Mucosa of rectum (tissue), 2 donors: ENCODE results near the gene ZNF569.
"Not testable (repeated sequence)": the region's sequence is repeated elsewhere in the genome, so short reads cannot be mapped to it uniquely, and the experiment has no call there.

Experiments
- H3K27ac ChIP-seq, 2 donors: one replicate each; pipeline ENCODE4 v1.7.0; 2013; ENCODE audit warnings: inconsistent platforms in 2 of 2, low read depth in 2 of 2, low read length in 2 of 2
- H3K27me3 ChIP-seq, 2 donors: one replicate each; pipeline ENCODE4 v1.7.0; 2013; ENCODE audit warnings: low read length in 2 of 2; ENCODE audit not compliant: control insufficient read depth in 2 of 2, insufficient read depth in 2 of 2
- H3K36me3 ChIP-seq, 2 donors: one replicate each; pipeline ENCODE4 v1.7.0; 2013; ENCODE audit warnings: low read length in 2 of 2; ENCODE audit not compliant: control insufficient read depth in 2 of 2, insufficient read depth in 2 of 2
- H3K4me1 ChIP-seq, 2 donors: one replicate each; pipeline ENCODE4 v1.7.0; 2013; ENCODE audit warnings: low read length in 2 of 2, mild to moderate bottlenecking in 1 of 2; ENCODE audit not compliant: control insufficient read depth in 2 of 2, insufficient read depth in 2 of 2
- H3K4me3 ChIP-seq, 2 donors: one replicate each; pipeline ENCODE4 v1.7.0; 2013; ENCODE audit warnings: low read length in 2 of 2
- H3K9ac ChIP-seq, 2 donors: one replicate each; pipeline ENCODE4 v1.7.0; 2013; ENCODE audit warnings: low read length in 2 of 2, low read depth in 1 of 2, mild to moderate bottlenecking in 1 of 2
- H3K9me3 ChIP-seq, 2 donors: one replicate each; pipeline ENCODE4 v1.7.0; 2013; ENCODE audit warnings: low read length in 2 of 2; ENCODE audit not compliant: control insufficient read depth in 2 of 2
- donor health status: healthy.
- donor health status: Normal muscosa, but diverticular disease.

ZNF569 gene

GRCh38 chr19:37472165-37472564, 4.9 kb upstream of the ZNF569 start:
- Histone ChIP-seq H3K4me3 (no peak overlapping the region), H3K9me3 (peaks cover 15 to 18% of the 10 kb centered on the region in 2 donors), H3K4me1 (peaks cover 10 to 17% of the 10 kb centered on the region in 2 donors), H3K27ac (no peak overlapping the region), H3K27me3 (no peaks in the 10 kb centered on the region), H3K9ac (no peak overlapping the region), H3K36me3 (peaks cover 17 to 20% of the 10 kb centered on the region in 2 donors)

DNA sequence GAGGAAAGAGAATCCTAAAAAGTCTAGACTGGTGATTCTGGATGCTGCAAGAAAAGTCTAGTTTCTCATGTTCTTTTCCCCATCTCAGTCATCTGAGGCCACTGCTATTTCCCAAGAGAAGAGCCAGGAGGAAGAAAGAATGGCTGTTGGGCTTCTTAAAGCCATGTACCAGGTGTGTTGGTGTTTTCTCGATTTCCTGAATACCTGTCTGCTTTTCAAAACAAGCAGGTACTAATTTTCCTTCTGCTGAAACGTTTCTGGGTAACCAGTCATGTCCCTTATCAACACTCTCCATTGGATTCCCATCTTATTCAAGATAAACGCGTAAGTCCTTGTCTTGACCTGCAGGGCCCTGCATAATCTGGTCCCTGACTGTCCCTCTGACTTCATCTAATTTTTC, 3.0 kb upstream of the ZNF569 start:
- Histone ChIP-seq H3K4me3 (peak overlapping the region in 1 of 2 donors; percentile 99), H3K9me3 (peaks cover 6 to 9% of the 10 kb centered on the region in 2 donors), H3K9ac (no peak overlapping the region), H3K36me3 (peaks cover 3 to 4% of the 10 kb centered on the region in 2 donors), H3K4me1 (peaks cover 13 to 19% of the 10 kb centered on the region in 2 donors), H3K27me3 (no peaks in the 10 kb centered on the region), H3K27ac (no peak overlapping the region)

DNA sequence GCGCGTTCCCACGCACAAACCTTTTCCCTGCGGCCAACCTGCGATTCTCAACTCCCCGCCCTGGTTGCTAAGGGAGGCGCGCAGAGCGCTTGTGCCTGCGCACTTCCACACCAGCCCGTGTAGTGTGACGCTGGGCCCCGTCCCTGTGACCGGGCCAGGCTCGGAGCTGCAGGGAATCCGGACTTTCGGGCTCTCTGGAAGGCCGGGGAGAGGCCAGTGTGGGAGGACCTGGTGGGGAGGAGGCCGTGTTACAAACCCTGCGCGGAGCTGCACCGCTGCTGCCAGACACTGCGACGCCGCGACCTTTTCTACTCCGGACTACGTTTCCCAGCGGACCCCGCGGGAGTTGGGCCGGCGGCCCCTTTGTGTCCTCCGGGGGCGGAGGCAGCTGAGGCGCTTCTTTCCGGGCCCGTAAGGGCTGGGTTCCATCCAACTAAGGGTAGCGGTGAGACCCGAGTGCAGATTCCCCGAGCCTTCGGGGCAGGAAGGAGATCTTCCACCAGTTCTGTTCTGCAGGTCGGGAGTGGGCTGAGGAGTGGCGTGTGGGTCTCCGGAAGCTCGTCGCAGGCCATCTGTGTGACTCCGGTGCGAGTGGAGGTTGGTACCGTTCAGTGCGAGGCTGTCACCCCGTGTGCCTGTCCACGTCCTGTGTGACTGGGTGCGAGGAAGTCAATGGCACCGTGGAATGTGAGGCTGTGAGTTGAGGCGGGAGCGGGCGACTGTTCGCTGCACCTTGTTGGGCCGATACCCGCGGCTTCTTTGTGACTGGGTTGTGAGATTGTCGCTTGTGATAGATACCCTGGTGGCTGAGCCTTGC, 1.9 kb upstream of the ZNF569 start, which contains the start of gene ZNF570:
Gene ZNF570, plus strand, starts transcription at position 396 of the 817 bp plus-strand sequence. CDS start 999 bp downstream, outside the sequence.
- peak within 1 kb of the TSS; percentile 85 to 99 for H3K4me3 ChIP-seq
- H3K27ac ChIP-seq, result peak within 1 kb of the TSS; percentile 84 to 90
- peaks cover 13 to 19% of the 10 kb centered on the region in 2 donors for H3K4me1 ChIP-seq
- H3K9me3 ChIP-seq, result peaks cover 4 to 9% of the 10 kb centered on the region in 2 donors
- H3K27me3 ChIP-seq, result no peaks in the 10 kb centered on the region
- H3K36me3 ChIP-seq, result peaks cover 9 to 11% of the 10 kb centered on the region in 2 donors
- peak within 1 kb of the TSS; percentile 69 to 94 for H3K9ac ChIP-seq

- Histone ChIP-seq H3K4me3 (peak overlapping the region; percentile 86 to 93), H3K27me3 (no peaks in the 10 kb centered on the region), H3K36me3 (peaks cover 10 to 15% of the 10 kb centered on the region in 2 donors), H3K9me3 (no peaks in the 10 kb centered on the region), H3K9ac (peak overlapping the region; percentile 14 to 73), H3K4me1 (peaks cover 13 to 19% of the 10 kb centered on the region in 2 donors), H3K27ac (peak overlapping the region; percentile 78 to 88)
Observed at GRCh38 chr19:37467608-37468090, 405 bp upstream of the ZNF569 start.

GRCh38 chr19:37466277-37466797, 907 bp downstream of the ZNF569 start:
- no peaks in the 10 kb centered on the region for H3K27me3 ChIP-seq
- H3K9me3 ChIP-seq, result peaks cover 0 to 2% of the 10 kb centered on the region in 2 donors
- H3K9ac ChIP-seq, result peak overlapping the region; percentile 73 to 79
- H3K27ac ChIP-seq, result peak overlapping the region in 1 of 2 donors; percentile 88
- peaks cover 13 to 19% of the 10 kb centered on the region in 2 donors for H3K4me1 ChIP-seq
- H3K36me3 ChIP-seq, result peaks cover 12 to 13% of the 10 kb centered on the region in 2 donors
- H3K4me3 ChIP-seq, result peak overlapping the region; percentile 86 to 93

DNA sequence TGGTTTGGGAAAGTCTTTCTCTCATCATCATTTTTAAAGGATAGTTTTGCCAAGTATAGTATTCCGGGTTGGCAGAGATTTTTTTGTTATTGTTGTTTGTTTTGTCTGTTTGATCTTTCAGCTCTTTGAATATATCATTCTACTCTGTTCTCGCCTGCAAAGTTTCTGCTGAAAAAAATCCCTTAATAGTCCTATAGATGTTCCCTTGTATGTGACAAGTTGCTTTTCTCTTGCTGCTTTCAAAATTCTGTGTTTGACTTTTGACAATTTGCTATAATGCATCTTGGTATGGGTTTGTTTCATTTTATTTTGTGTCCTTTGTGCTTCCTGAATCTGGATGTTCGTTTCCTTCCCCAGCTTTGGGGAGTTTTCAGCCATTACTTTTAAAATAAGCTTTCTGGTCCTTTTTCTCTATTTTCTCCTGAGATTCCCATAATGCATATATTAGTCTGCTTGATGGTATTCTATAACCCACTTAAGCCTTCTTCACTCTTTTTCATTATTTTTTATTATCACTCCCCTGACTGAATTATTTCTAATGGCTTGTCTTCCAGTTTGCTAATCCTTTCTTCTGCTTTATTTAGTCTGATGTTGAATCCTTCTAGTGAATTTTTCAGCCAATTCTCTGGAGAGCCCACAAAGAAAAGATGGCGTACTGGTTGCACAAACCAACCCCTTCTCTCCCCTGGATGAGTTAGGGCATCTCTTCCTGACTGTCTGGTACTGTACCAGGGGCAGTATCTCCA, 14.6 kb downstream of the ZNF569 start:
- peaks cover 0 to 8% of the 10 kb centered on the region in 2 donors for H3K36me3 ChIP-seq
- peaks cover 48 to 53% of the 10 kb centered on the region in 2 donors for H3K9me3 ChIP-seq
- H3K27me3 ChIP-seq, result no peaks in the 10 kb centered on the region
- no peak overlapping the region for H3K9ac ChIP-seq
- H3K4me1 ChIP-seq, result no peaks in the 10 kb centered on the region
- H3K27ac ChIP-seq, result no peak overlapping the region
- peak overlapping the region in 1 of 2 donors; percentile 39 for H3K4me3 ChIP-seq

- Histone ChIP-seq H3K36me3 (peaks cover 4 to 8% of the 10 kb centered on the region in 2 donors), H3K9me3 (peaks cover 43 to 57% of the 10 kb centered on the region in 2 donors), H3K27ac (no peak overlapping the region), H3K4me1 (no peaks in the 10 kb centered on the region), H3K9ac (no peak overlapping the region), H3K27me3 (no peaks in the 10 kb centered on the region), H3K4me3 (no peak overlapping the region)
Observed at GRCh38 chr19:37413313-37414084, 53.7 kb downstream of the ZNF569 start.

DNA sequence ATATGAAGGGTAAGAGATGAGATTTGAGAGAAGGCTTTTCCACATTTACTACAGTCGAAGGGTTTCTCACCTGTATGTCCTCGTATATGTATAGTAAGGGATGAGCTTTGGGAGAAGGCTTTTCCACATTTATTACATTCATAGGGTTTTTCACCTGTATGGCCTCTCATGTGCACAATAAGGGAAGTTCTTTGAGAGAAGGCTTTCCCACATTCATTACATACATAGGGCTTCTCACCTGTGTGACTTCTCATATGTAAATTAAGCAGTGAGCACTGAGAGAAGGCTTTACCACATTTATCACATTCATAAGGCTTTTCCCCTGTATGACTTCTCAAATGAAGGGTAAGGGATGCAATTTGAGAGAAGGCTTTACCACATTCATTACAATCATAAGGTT, 54.5 kb downstream of the ZNF569 start:
- Histone ChIP-seq H3K36me3 (peaks cover 4 to 8% of the 10 kb centered on the region in 2 donors), H3K4me1 (no peaks in the 10 kb centered on the region), H3K9ac (no peak overlapping the region), H3K9me3 (peaks cover 43 to 57% of the 10 kb centered on the region in 2 donors), H3K27ac (no peak overlapping the region), H3K4me3 (peak overlapping the region; percentile 11 to 43), H3K27me3 (no peaks in the 10 kb centered on the region)

GRCh38 chr19:37406140-37406846, 61.0 kb downstream of the ZNF569 start:
- not testable (repeated sequence) for H3K4me3 ChIP-seq, H3K36me3 ChIP-seq, H3K27ac ChIP-seq, H3K4me1 ChIP-seq, H3K9ac ChIP-seq, H3K27me3 ChIP-seq
- H3K9me3 ChIP-seq, result peaks cover 38% of the 10 kb centered on the region in 2 donors
